Heart right ventricle (tissue), 16 donors: Measurements from ENCODE around the gene ZNF366. TPM values are rescaled to one million over a fixed set of nuclear protein-coding genes. Genes with fewer than 3 reads are reported as not detected.
A peak's percentile ranks its signal among the peaks of the same experiment; 100 is the strongest.

Experiments used
- ATAC-seq, 8 donors: fragments of 200-7000 bp; cut with Tn5 transposase; one replicate each; pipeline ENCODE4 v1.9.1; 2020; ENCODE audit warnings: mild to moderate bottlenecking in 8 of 8, moderate library complexity in 8 of 8, moderate number of reproducible peaks in 1 of 8
- DNase-seq, 2 donors: peaks; one replicate each; pipeline ENCODE4 v3.0.0-alpha.2; 2020
- H3K27ac ChIP-seq, 10 donors: fragments of 200-600 bp; sonication (generic) in 2 of 10; one replicate each; pipeline versions ENCODE4 v1.5.0 to v1.8.0; 2020 to 2022; ENCODE audit warnings: mild to moderate bottlenecking in 3 of 10
- H3K27me3 ChIP-seq, 7 donors: fragments of 200-600 bp; one replicate each; pipeline ENCODE4 v1.8.0; 2021 to 2022; ENCODE audit warnings: mild to moderate bottlenecking in 2 of 7
- H3K36me3 ChIP-seq, 9 donors: fragments of 200-600 bp; sonication (generic) in 1 of 9; one replicate each; pipeline versions ENCODE4 v1.5.0 to v1.8.0; 2020 to 2022; ENCODE audit warnings: mild to moderate bottlenecking in 2 of 9
- H3K4me1 ChIP-seq, 9 donors: fragments of 200-600 bp; sonication (generic) in 1 of 9; one replicate each; pipeline versions ENCODE4 v1.5.0 to v1.8.0; 2020 to 2022; ENCODE audit warnings: mild to moderate bottlenecking in 4 of 9
- H3K4me3 ChIP-seq, 10 donors: fragments of 200-600 bp; sonication (generic) in 2 of 10; one replicate each; pipeline versions ENCODE4 v1.5.0 to v1.8.0; 2020 to 2022; ENCODE audit warnings: mild to moderate bottlenecking in 7 of 10, moderate library complexity in 2 of 10
- H3K9me3 ChIP-seq, 11 donors: fragments of 200-600 bp in 10 of 11; sonication (generic) in 2 of 11; one replicate each; pipeline versions ENCODE4 v1.5.0 to v1.8.0; 2013 to 2022; ENCODE audit warnings: mild to moderate bottlenecking in 2 of 11, control low read depth in 1 of 11, moderate library complexity in 1 of 11
- CTCF ChIP-seq, 9 donors: fragments of 200-600 bp; sonication (generic) in 2 of 9; IDR thresholded peaks; one replicate each; pipeline versions ENCODE4 v1.5.0 to v1.8.0; 2021 to 2022; ENCODE audit warnings: antibody characterized with exemption in 9 of 9, mild to moderate bottlenecking in 5 of 9, moderate library complexity in 1 of 9
- WGBS, 2 donors: extraction: QIAGEN DNeasy Blood & Tissue Kit; methylation state at CpG; one replicate each; pipeline ENCODE4 v1.1.7; 2013; ENCODE audit warnings: inconsistent platforms in 1 of 2; 5-methylcytosine and 5-hydroxymethylcytosine counted together
- intact Hi-C, 10 donors: fragments of 100-400 bp; cut with DNase I; formaldehyde crosslinking; loops; one replicate each; pipeline versions ENCODE4 v1.11.1 to v1.14.2; 2022
- polyA plus RNA-seq, 2 donors: library from polyadenylated mRNA; stranded (reverse); fragments of 200-250 nt; gene quantifications; one replicate each; pipeline ENCODE4 v1.2.3, GENCODE V29; 2013
- total RNA-seq, 10 donors: library from RNA; stranded (reverse); fragmentation: NEBNext Ultra II Directional in 3 of 10; extraction: Animal tissue kit (Norgen Biotek cat#: 25700) in 3 of 10; gene quantifications; one replicate each; pipeline versions ENCODE4 v1.2.1 to v1.2.4, GENCODE V29; 2021 to 2023
- donor health status: Arrhythmogenic right ventricular cardiomyopathy.
- donor health status: ischemic (EF 13 %, LVEDD 7.1; RV severe dilation, severe dysfunction).
- donor health status: healthy with polysubstance abuse.
- donor health status: DM: no; HTN: yes; CAD: no.
- donor health status: DM: no; HTN: no; CAD: no.
- donor health status: ischemic (EF 25% LVEDD 6.9; RV normal size, moderate dysfunction).
- donor health status: ischemic (EF 25% LVEDD 5.7; RV mildly dilated, moderate dysfunction).
- donor health status: healthy.
- donor health status: DM: yes; HTN: yes; CAD: no.
- donor health status: Ischemic cardiomyopathy.
- donor health status: ischemic (EF 35%, LVEDD 5.7; RV mildly dilated, moderate dysfunction).
- donor health status: nonischemic (EF 11% LVEDD 7.7; RV severe dilation, severe dysfunction).
- donor health status: DM: yes; HTN: yes; CAD: no.
- donor health status: PGD.
- donor health status: ischemic (EF 29% LVEDD 5.4; RV normal size, mild dysfunction).
- donor health status: nonischemic (EF 23%, LVEDD 6.1; RV moderate dilation, normal function).

ZNF366 gene
- total and polyA plus RNA-seq, 12 donors = 1.7 to 10.5 (median 5.2) TPM

DNA sequence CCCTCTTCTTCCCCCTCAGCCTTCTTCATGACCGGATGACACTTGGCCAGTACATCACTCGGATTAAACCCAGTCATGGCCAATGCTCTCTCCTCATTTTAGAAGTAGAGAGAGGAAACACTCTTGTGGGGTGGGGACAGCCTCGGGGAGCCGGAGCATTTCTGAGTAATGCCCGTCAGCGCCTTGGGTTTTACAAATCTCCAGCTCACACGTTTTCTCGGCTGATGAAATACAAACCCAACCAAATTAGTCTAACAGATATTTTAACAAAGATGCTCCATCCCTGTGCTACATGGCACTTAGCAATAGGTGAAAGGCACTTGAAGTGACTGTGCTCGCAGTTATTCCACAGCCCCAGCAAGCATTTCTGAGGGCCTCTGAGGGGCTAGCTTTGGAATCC, 51.7 kb downstream of the ZNF366 start:
- intact Hi-C loops = loop anchor here in 4 of 10 donors (5.0 to 10.0 kb wide), 5 partner anchors 37 to 88 kb away; partner anchors contain the start of gene ZNF366 (in 1 of the 4)
- 61 to 69% methylated on average over 9 of the region's 9 CpGs for WGBS, 2 donors

DNA sequence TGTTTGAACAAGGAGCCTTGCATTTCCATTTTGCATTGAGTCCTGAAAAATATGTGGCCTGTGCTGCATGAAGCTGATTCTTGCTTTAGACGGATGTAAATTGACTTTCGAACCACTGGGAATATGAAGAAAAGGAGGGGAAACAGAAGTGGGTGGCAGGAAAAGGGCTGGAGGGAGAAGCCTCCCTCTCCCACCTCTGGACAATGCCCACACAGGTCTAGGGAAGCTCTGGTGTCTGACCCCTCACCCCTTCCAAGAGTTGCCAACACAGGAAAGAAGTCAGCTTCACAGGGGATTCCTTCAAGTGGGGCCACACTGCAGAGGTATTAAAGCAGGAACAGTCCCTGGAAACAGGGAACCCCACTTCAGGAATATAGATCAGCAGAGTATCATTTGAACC, 52.2 kb downstream of the ZNF366 start:
- TF ChIP-seq CTCF (IDR thresholded peaks at IDR 0.05) = no peak
- Histone ChIP-seq H3K27ac (peak overlapping the region in 9 of 10 donors; percentile 38 to 99 (median 92)), H3K36me3 (peaks cover 0 to 54% (median 0%) of the 10 kb centered on the region in 9 donors), H3K4me3 (no peak overlapping the region), H3K9me3 (no peaks in the 10 kb centered on the region), H3K27me3 (no peaks in the 10 kb centered on the region), H3K4me1 (peaks cover 30 to 98% (median 74%) of the 10 kb centered on the region in 9 donors)
- ATAC-seq = no peak
- no peak for DNase-seq
- WGBS, 2 donors = 76 to 93% methylated on average over 2 of the region's 2 CpGs
- intact Hi-C loops = loop anchor here in 7 of 10 donors (5.0 to 10.0 kb wide), 7 partner anchors 37 to 88 kb away; partner anchors contain the start of gene ZNF366 (in 3 of the 7)

More for the DNA sequence above, 51.7 kb downstream of the ZNF366 start:
- H3K4me1 ChIP-seq = peaks cover 28 to 93% (median 72%) of the 10 kb centered on the region in 9 donors
- no peak for TF ChIP-seq CTCF (IDR thresholded peaks at IDR 0.05)
- DNase-seq (no peak), ATAC-seq (no peak)
- H3K9me3 ChIP-seq = no peaks in the 10 kb centered on the region
- peaks cover 0 to 55% (median 0%) of the 10 kb centered on the region in 9 donors for H3K36me3 ChIP-seq
- H3K4me3 ChIP-seq = no peak overlapping the region
- H3K27ac ChIP-seq = peak overlapping the region in 9 of 10 donors; percentile 38 to 99 (median 92)
- H3K27me3 ChIP-seq = no peaks in the 10 kb centered on the region

DNA sequence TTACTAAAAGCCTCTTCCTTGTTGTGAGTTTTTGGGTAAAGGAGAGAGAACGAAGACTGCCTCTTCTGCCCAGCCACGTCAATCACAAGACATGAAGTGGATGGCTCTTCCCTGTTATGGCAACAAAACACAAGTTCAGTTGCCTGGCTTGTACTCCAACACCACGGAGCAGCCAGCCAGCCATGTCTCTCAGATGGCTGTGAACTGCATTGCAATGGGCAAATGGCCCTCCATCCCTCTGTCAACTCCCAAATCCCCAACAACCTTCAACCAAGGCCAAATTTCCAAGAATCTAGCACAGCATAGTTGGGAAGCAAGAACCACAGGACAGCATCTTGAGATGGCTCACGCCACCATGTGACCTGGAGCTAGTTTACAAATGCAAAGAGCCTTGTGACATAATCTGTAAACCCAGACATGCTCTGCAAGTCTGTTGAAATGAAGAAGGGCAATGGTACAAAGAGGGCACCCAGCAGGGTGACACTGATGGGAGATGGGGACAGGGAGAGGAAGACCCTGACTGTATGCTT, 53.9 kb downstream of the ZNF366 start:
- peaks cover 0 to 59% (median 0%) of the 10 kb centered on the region in 9 donors for H3K36me3 ChIP-seq
- DNase-seq (no peak), ATAC-seq (no peak)
- intact Hi-C loops = loop anchor here in 8 of 10 donors (2.0 to 10.0 kb wide), 8 partner anchors 51 to 87 kb away; partner anchors contain the start of gene ZNF366 (in 3 of the 8)
- no peak for TF ChIP-seq CTCF (IDR thresholded peaks at IDR 0.05)
- H3K27ac ChIP-seq = peak overlapping the region; percentile 87 to 99 (median 92)
- no peaks in the 10 kb centered on the region for H3K9me3 ChIP-seq
- no peaks in the 10 kb centered on the region for H3K27me3 ChIP-seq
- peaks cover 30 to 89% (median 79%) of the 10 kb centered on the region in 9 donors for H3K4me1 ChIP-seq
- H3K4me3 ChIP-seq = no peak overlapping the region
- 37 to 52% methylated on average over 4 of the region's 4 CpGs for WGBS, 2 donors

- 18 to 35% methylated on average over 9 of the region's 9 CpGs for WGBS, 2 donors
- Histone ChIP-seq H3K4me1 (peaks cover 30 to 85% (median 77%) of the 10 kb centered on the region in 9 donors), H3K9me3 (no peaks in the 10 kb centered on the region), H3K36me3 (peaks cover 0 to 59% (median 0%) of the 10 kb centered on the region in 9 donors), H3K27ac (peak overlapping the region; percentile 88 to 99 (median 93)), H3K27me3 (no peaks in the 10 kb centered on the region), H3K4me3 (peak overlapping the region in 1 of 10 donors; percentile 9)
- intact Hi-C loops = loop anchor here in 8 of 10 donors (1.0 to 10.0 kb wide), 10 partner anchors 18 to 86 kb away; partner anchors contain the start of gene ZNF366 (in 3 of the 8)
- ATAC-seq = peak; percentile 81 to 90 (median 84)
- no peak for TF ChIP-seq CTCF (IDR thresholded peaks at IDR 0.05)
- peak; percentile 36 to 87 for DNase-seq
Measured at GRCh38 chr5:72452515-72453245, 54.5 kb downstream of the ZNF366 start.
